ENCODE results near the gene ORMDL1.

The ORMDL1 gene

DNA sequence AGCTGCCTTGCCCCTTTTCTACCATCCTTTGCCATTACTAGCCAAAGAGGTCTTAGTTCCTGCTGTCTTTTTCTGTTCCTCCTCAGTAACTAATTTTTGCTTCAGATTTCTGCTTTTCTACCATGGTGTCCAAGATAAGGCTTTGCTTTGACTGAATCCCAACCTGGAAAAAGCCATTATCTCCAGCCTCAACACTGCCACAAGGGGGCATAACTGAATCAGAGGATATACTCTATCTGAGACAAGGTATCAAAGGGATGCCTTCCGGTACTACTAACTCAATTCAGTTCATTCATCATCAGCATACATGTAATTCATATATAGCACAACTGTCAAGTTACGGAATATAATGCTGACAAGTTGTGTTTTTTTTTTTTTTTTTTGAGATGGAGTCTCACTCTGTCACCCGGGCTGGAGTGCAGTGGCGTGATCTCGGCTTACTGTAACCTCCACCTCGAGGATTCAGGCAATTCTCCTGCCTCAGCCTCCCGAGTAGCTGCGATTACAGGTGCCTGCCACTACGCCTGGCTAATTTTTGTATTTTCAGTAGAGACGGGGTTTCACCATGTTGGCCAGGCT, 33.0 kb downstream of the ORMDL1 start:
- no peaks in the 10 kb centered on the region for H4K20me1 ChIP-seq (ENCODE audit: low read depth, low read length)
- no peaks in the 10 kb centered on the region for H3K9me2 ChIP-seq (replicated peaks; ENCODE audit: insufficient read depth, low read length)
- H3K36me3 ChIP-seq (ENCODE audit: low read length): peaks cover 8% of the 10 kb centered on the region; the same call in 1 of the 2 replicates
- H2AFZ ChIP-seq (ENCODE audit: low read depth, low read length, severe bottlenecking): no peak overlapping the region
- H3K79me2 ChIP-seq (ENCODE audit: insufficient read depth, low read length): no peaks in the 10 kb centered on the region
- peaks cover 6% of the 10 kb centered on the region; the same call in 1 of the 2 replicates for H3F3A ChIP-seq (ENCODE audit: insufficient read depth)
- no peak overlapping the region for H3K27ac ChIP-seq (ENCODE audit: low read depth, low read length)
- H3K4me2 ChIP-seq (ENCODE audit: low read depth, low read length, poor library complexity, severe bottlenecking): no peak overlapping the region
- no peak overlapping the region for H3K9ac ChIP-seq (ENCODE audit: low read length)
- no peaks in the 10 kb centered on the region for H3K9me3 ChIP-seq (ENCODE audit: insufficient read depth, low read length)
- H3K4me3 ChIP-seq (ENCODE audit: insufficient read depth, low read length, poor library complexity, severe bottlenecking): no peak overlapping the region
- TF ChIP-seq, protein P1, sequence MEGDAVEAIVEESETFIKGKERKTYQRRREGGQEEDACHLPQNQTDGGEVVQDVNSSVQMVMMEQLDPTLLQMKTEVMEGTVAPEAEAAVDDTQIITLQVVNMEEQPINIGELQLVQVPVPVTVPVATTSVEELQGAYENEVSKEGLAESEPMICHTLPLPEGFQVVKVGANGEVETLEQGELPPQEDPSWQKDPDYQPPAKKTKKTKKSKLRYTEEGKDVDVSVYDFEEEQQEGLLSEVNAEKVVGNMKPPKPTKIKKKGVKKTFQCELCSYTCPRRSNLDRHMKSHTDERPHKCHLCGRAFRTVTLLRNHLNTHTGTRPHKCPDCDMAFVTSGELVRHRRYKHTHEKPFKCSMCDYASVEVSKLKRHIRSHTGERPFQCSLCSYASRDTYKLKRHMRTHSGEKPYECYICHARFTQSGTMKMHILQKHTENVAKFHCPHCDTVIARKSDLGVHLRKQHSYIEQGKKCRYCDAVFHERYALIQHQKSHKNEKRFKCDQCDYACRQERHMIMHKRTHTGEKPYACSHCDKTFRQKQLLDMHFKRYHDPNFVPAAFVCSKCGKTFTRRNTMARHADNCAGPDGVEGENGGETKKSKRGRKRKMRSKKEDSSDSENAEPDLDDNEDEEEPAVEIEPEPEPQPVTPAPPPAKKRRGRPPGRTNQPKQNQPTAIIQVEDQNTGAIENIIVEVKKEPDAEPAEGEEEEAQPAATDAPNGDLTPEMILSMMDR (IDR thresholded peaks at IDR 0.05; ENCODE audit: insufficient read depth, low read length, poor library complexity, severe bottlenecking): peak; percentile 67
- TF ChIP-seq EZH2phosphoT487 (conservative IDR thresholded peaks at IDR 0.05; ENCODE audit: low read length): no peak
- no peaks in the 10 kb centered on the region for H3K27me3 ChIP-seq (ENCODE audit: low read length)

DNA sequence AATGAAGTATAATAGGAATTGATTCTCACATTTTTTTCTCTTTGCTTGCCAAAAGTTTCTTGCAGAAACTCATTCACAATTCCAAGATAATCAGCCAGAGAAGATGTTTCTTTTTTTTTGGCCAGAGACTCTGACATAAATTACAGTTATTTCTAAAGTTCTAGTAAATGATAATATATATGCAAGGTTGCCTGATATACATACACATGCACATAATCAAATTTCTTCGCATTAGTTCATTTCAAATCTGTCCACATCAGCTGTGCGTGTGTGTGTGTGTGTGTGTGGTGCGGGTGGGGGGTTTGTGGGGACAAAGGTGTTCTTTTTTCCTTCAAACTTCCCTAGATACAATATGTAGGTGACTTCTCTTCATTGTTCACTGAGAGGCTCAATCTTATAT, 54.7 kb downstream of the ORMDL1 start:
- Histone ChIP-seq H3K79me2 (ENCODE audit: insufficient read depth, low read length) (no peaks in the 10 kb centered on the region), H3K9me3 (ENCODE audit: insufficient read depth, low read length) (no peaks in the 10 kb centered on the region), H2AFZ (ENCODE audit: low read depth, low read length, severe bottlenecking) (no peak overlapping the region), H3K27ac (ENCODE audit: low read depth, low read length) (no peak overlapping the region), H3K4me2 (ENCODE audit: low read depth, low read length, poor library complexity, severe bottlenecking) (no peak overlapping the region), H3F3A (ENCODE audit: insufficient read depth) (no peaks in the 10 kb centered on the region), H4K20me1 (ENCODE audit: low read depth, low read length) (no peaks in the 10 kb centered on the region), H3K27me3 (ENCODE audit: low read length) (no peaks in the 10 kb centered on the region), H3K4me3 (ENCODE audit: insufficient read depth, low read length, poor library complexity, severe bottlenecking) (no peak overlapping the region), H3K36me3 (ENCODE audit: low read length) (no peaks in the 10 kb centered on the region), H3K9ac (ENCODE audit: low read length) (no peak overlapping the region), H3K9me2 (replicated peaks; ENCODE audit: insufficient read depth, low read length) (no peaks in the 10 kb centered on the region)
- TF ChIP-seq, protein P1 (IDR thresholded peaks at IDR 0.05; ENCODE audit: insufficient read depth, low read length, poor library complexity, severe bottlenecking): no peak
- no peak for TF ChIP-seq EZH2phosphoT487 (conservative IDR thresholded peaks at IDR 0.05; ENCODE audit: low read length)

- H3K27me3 ChIP-seq (ENCODE audit: low read length): no peaks in the 10 kb centered on the region
- H3K4me3 ChIP-seq (ENCODE audit: insufficient read depth, low read length, poor library complexity, severe bottlenecking): no peak overlapping the region
- no peaks in the 10 kb centered on the region for H3K36me3 ChIP-seq (ENCODE audit: low read length)
- H3K9me2 ChIP-seq (replicated peaks; ENCODE audit: insufficient read depth, low read length): no peaks in the 10 kb centered on the region
- no peaks in the 10 kb centered on the region for H3K9me3 ChIP-seq (ENCODE audit: insufficient read depth, low read length)
- H3K9ac ChIP-seq (ENCODE audit: low read length): no peak overlapping the region
- H3F3A ChIP-seq (ENCODE audit: insufficient read depth): no peaks in the 10 kb centered on the region
- no peak overlapping the region for H2AFZ ChIP-seq (ENCODE audit: low read depth, low read length, severe bottlenecking)
- H4K20me1 ChIP-seq (ENCODE audit: low read depth, low read length): no peaks in the 10 kb centered on the region
- H3K4me2 ChIP-seq (ENCODE audit: low read depth, low read length, poor library complexity, severe bottlenecking): no peak overlapping the region
- no peak overlapping the region for H3K27ac ChIP-seq (ENCODE audit: low read depth, low read length)
- no peaks in the 10 kb centered on the region for H3K79me2 ChIP-seq (ENCODE audit: insufficient read depth, low read length)
- TF ChIP-seq EZH2phosphoT487 (conservative IDR thresholded peaks at IDR 0.05; ENCODE audit: low read length): no peak
- TF ChIP-seq, protein P1 (IDR thresholded peaks at IDR 0.05; ENCODE audit: insufficient read depth, low read length, poor library complexity, severe bottlenecking): no peak
Measured at GRCh38 chr2:189726849-189727248, 57.3 kb downstream of the ORMDL1 start.

All from SU-DHL-6 (cell line).